Measurements from ENCODE around the gene TSNAXIP1.

TSNAXIP1 gene

DNA sequence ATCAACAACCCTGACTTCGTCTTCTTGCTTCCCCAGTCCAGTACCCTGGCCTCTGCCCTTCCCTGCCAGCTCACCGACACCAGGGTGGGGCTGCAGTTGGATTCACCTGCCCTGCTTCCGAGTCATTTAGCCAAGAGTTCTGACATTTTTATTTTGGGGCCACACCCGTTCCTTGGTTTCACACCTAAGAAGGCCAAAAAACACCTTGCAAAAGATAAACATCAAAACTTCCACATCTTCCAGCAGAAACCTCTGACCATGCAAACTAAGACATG is 45.8 kb upstream of the TSNAXIP1 start:
- TF ChIP-seq, protein P1, sequence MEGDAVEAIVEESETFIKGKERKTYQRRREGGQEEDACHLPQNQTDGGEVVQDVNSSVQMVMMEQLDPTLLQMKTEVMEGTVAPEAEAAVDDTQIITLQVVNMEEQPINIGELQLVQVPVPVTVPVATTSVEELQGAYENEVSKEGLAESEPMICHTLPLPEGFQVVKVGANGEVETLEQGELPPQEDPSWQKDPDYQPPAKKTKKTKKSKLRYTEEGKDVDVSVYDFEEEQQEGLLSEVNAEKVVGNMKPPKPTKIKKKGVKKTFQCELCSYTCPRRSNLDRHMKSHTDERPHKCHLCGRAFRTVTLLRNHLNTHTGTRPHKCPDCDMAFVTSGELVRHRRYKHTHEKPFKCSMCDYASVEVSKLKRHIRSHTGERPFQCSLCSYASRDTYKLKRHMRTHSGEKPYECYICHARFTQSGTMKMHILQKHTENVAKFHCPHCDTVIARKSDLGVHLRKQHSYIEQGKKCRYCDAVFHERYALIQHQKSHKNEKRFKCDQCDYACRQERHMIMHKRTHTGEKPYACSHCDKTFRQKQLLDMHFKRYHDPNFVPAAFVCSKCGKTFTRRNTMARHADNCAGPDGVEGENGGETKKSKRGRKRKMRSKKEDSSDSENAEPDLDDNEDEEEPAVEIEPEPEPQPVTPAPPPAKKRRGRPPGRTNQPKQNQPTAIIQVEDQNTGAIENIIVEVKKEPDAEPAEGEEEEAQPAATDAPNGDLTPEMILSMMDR (IDR thresholded peaks at IDR 0.05): no peak
- Histone ChIP-seq H3K36me3 (ENCODE audit: control insufficient read depth, insufficient read depth, low read length) (no peaks in the 10 kb centered on the region), H3K27ac (no peak overlapping the region), H3K9ac (no peak overlapping the region), H3K4me1 (peaks cover 10% of the 10 kb centered on the region), H2AFZ (no peak overlapping the region), H3K79me2 (peaks cover 6% of the 10 kb centered on the region), H3K4me3 (ENCODE audit: low read depth, low read length) (no peak overlapping the region), H3K9me3 (ENCODE audit: control insufficient read depth, low read length) (no peaks in the 10 kb centered on the region), H3K4me2 (ENCODE audit: low read length) (no peak overlapping the region), H3K27me3 (ENCODE audit: control insufficient read depth, insufficient read depth, low read length) (no peaks in the 10 kb centered on the region)

DNA sequence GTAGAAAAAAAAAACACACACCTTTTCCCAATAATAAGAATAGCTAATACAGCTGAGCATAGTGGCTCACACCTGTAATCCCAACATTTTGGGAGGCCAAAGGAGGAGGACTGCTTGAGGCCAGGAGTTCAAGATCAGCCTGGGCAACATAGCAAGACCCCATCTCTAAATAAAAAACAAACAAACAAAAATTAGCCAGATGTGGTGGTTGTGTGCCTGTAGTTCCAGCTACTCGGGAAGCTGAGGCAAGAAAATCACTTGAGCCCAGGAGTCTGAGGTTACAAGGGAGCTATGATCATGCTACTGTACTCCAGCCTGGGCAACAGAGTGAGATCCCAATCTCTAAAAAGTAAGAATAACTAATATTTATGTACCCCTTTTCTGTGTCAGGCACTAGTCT is 44.8 kb upstream of the TSNAXIP1 start:
- TF ChIP-seq, protein P1 (IDR thresholded peaks at IDR 0.05): no peak
- no peak overlapping the region for H3K4me2 ChIP-seq (ENCODE audit: low read length)
- no peaks in the 10 kb centered on the region for H3K27me3 ChIP-seq (ENCODE audit: control insufficient read depth, insufficient read depth, low read length)
- H3K4me1 ChIP-seq: peaks cover 14% of the 10 kb centered on the region
- H3K27ac ChIP-seq: no peak overlapping the region
- no peak overlapping the region for H3K9ac ChIP-seq
- no peak overlapping the region for H3K4me3 ChIP-seq (ENCODE audit: low read depth, low read length)
- no peaks in the 10 kb centered on the region for H3K9me3 ChIP-seq (ENCODE audit: control insufficient read depth, low read length)
- peaks cover 4% of the 10 kb centered on the region for H3K79me2 ChIP-seq
- H3K36me3 ChIP-seq (ENCODE audit: control insufficient read depth, insufficient read depth, low read length): no peaks in the 10 kb centered on the region
- no peak overlapping the region for H2AFZ ChIP-seq

DNA sequence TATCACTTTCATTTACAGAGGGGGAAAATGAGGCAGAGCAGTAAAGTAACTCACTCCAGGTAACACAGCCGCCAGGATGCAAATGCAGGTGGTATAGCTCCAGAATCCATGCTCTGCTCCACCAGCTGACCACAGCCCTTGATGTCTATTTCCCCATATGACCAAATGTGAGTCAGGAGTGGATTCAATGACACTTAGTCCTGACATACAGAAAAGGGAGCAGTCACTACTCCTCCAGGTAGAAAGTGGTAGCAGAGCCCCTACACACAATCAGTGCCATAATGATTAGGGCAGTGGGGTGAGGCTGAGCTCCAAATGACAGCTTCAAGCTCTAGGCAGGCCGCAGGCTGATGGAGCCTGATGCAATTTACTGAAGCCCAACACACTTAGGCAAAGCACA is 44.3 kb upstream of the TSNAXIP1 start:
- no peak overlapping the region for H3K4me2 ChIP-seq (ENCODE audit: low read length)
- H3K9me3 ChIP-seq (ENCODE audit: control insufficient read depth, low read length): no peaks in the 10 kb centered on the region
- no peaks in the 10 kb centered on the region for H3K36me3 ChIP-seq (ENCODE audit: control insufficient read depth, insufficient read depth, low read length)
- no peaks in the 10 kb centered on the region for H3K27me3 ChIP-seq (ENCODE audit: control insufficient read depth, insufficient read depth, low read length)
- no peak overlapping the region for H2AFZ ChIP-seq
- H3K4me3 ChIP-seq (ENCODE audit: low read depth, low read length): no peak overlapping the region
- no peak overlapping the region for H3K27ac ChIP-seq
- H3K79me2 ChIP-seq: peaks cover 4% of the 10 kb centered on the region
- peaks cover 18% of the 10 kb centered on the region for H3K4me1 ChIP-seq
- no peak overlapping the region for H3K9ac ChIP-seq
- TF ChIP-seq, protein P1 (IDR thresholded peaks at IDR 0.05): no peak

DNA sequence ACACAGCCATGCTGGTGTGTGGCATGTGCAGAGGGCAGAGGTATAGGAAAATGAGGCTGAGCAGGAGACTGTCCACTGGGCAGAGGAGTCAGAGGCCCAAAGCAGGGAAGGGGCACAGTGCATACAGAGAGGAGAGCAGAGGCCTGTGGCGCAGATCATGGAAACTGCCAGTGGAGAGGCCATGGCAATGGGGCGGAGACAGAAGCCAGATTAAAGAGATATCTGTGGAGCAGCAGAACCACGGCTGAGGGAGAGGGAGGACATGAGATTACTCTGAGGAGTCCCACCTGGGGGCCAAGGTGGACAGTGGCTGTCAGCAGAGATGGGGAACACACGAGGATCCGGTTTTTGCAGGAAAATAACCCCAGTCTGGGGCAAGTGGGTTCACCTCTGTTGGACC is 43.6 kb upstream of the TSNAXIP1 start:
- Histone ChIP-seq H3K4me1 (peaks cover 23% of the 10 kb centered on the region), H3K9ac (no peak overlapping the region), H3K79me2 (peaks cover 4% of the 10 kb centered on the region), H3K36me3 (ENCODE audit: control insufficient read depth, insufficient read depth, low read length) (no peaks in the 10 kb centered on the region), H3K27ac (no peak overlapping the region), H2AFZ (no peak overlapping the region), H3K27me3 (ENCODE audit: control insufficient read depth, insufficient read depth, low read length) (no peaks in the 10 kb centered on the region), H3K4me2 (ENCODE audit: low read length) (no peak overlapping the region), H3K4me3 (ENCODE audit: low read depth, low read length) (no peak overlapping the region), H3K9me3 (ENCODE audit: control insufficient read depth, low read length) (no peaks in the 10 kb centered on the region)
- TF ChIP-seq, protein P1 (IDR thresholded peaks at IDR 0.05): no peak

- TF ChIP-seq, protein P1 (IDR thresholded peaks at IDR 0.05): no peak
- Histone ChIP-seq H3K4me1 (peaks cover 23% of the 10 kb centered on the region), H3K79me2 (peaks cover 4% of the 10 kb centered on the region), H3K9me3 (ENCODE audit: control insufficient read depth, low read length) (no peaks in the 10 kb centered on the region), H3K36me3 (ENCODE audit: control insufficient read depth, insufficient read depth, low read length) (no peaks in the 10 kb centered on the region), H3K27me3 (ENCODE audit: control insufficient read depth, insufficient read depth, low read length) (no peaks in the 10 kb centered on the region), H3K4me2 (ENCODE audit: low read length) (no peak overlapping the region), H3K4me3 (ENCODE audit: low read depth, low read length) (no peak overlapping the region), H3K9ac (no peak overlapping the region), H2AFZ (no peak overlapping the region), H3K27ac (no peak overlapping the region)
These were observed 42.5 kb upstream of the TSNAXIP1 start for GRCh38 chr16:67764158-67764667.
